Ramos (cell line): ENCODE data around the gene BCOR.

ENCODE experiments used
- in situ Hi-C: fragments of 300-500 bp; cut with MboI; formaldehyde crosslinking; loops from one replicate; pipeline ENCODE4 v1.14.3; 2022; ENCODE audit warnings: low sequenced_read_pairs; ENCODE audit not compliant: unreplicated experiment

Gene BCOR

GRCh38 chrX:40047485-40047884, 50.3 kb downstream of the BCOR start:
- in situ Hi-C loops = no loop called here

- in situ Hi-C loops = no loop called here
These were observed 53.9 kb downstream of the BCOR start for GRCh38 chrX:40043895-40044294.

- in situ Hi-C loops = no loop called here
These were observed 55.8 kb downstream of the BCOR start for GRCh38 chrX:40041915-40042314.

- in situ Hi-C loops = no loop called here
These were observed 56.9 kb downstream of the BCOR start for GRCh38 chrX:40040686-40041461.

GRCh38 chrX:40039887-40040286, 57.9 kb downstream of the BCOR start:
- in situ Hi-C loops = no loop called here

- in situ Hi-C loops = no loop called here
These were observed 60.4 kb downstream of the BCOR start for GRCh38 chrX:40037367-40037766.

- in situ Hi-C loops = no loop called here
These were observed 62.0 kb downstream of the BCOR start for GRCh38 chrX:40035726-40036125.

- in situ Hi-C loops = no loop called here
These were observed 65.8 kb downstream of the BCOR start for GRCh38 chrX:40031911-40032310.

GRCh38 chrX:40030205-40030604, 67.6 kb downstream of the BCOR start:
- in situ Hi-C loops = no loop called here

GRCh38 chrX:40022421-40022820, 75.3 kb downstream of the BCOR start:
- in situ Hi-C loops = no loop called here

- in situ Hi-C loops = no loop called here
These were observed 76.1 kb downstream of the BCOR start for GRCh38 chrX:40021647-40022046.

GRCh38 chrX:40019541-40019940, 78.2 kb downstream of the BCOR start:
- in situ Hi-C loops = no loop called here

GRCh38 chrX:40018041-40018440, 79.7 kb downstream of the BCOR start:
- in situ Hi-C loops = no loop called here

- in situ Hi-C loops = no loop called here
These were observed 81.0 kb downstream of the BCOR start for GRCh38 chrX:40016749-40017148.

- in situ Hi-C loops = no loop called here
These were observed 82.1 kb downstream of the BCOR start for GRCh38 chrX:40015693-40016092.

GRCh38 chrX:40013266-40014195, 84.2 kb downstream of the BCOR start:
- in situ Hi-C loops = no loop called here

- in situ Hi-C loops = no loop called here
These were observed 84.9 kb downstream of the BCOR start for GRCh38 chrX:40012868-40013265.

GRCh38 chrX:40012039-40012867, 85.5 kb downstream of the BCOR start:
- in situ Hi-C loops = no loop called here

- in situ Hi-C loops = no loop called here
These were observed 86.3 kb downstream of the BCOR start for GRCh38 chrX:40011322-40012038.
